NCI-H128 (cell line): ENCODE measurements around the gene KDELR3.

Experiments
- DNase-seq: peaks from one replicate; lab custom pipeline; 2025; ENCODE audit not compliant: unreplicated experiment; lab: John Stamatoyannopoulos, UW

The KDELR3 gene

DNA sequence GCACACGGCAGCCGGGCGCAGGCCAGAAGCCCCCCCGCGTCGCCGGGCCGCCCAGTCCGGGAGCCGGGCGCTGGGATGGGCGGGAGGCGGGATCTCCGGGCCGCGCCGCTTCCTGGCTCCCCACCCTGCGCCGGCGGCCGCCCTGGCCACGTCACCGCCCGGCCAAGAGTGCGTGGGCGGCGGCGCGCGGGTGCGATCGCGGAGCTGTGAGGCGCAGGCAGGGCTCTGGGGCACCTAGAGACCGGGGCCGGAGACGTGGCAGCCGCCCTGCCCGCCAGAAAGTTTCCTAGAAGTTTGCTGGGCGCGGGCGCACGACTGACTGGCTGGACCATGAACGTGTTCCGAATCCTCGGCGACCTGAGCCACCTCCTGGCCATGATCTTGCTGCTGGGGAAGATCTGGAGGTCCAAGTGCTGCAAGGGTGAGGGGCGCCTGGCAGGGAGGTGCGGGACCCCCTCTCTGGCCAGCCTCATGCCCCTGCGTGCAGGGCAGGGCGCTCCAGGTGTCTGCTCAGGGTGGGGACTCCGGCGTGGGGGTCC lies at the start of gene KDELR3:
Gene KDELR3, plus strand, starts transcription at position 193 of the 539 bp plus-strand sequence. Its CDS starts 138 bp downstream, at position 331.
- no peak for DNase-seq

GRCh38 chr22:38418589-38418988 lies 49.3 kb upstream of the KDELR3 start:
- no peak for DNase-seq

DNA sequence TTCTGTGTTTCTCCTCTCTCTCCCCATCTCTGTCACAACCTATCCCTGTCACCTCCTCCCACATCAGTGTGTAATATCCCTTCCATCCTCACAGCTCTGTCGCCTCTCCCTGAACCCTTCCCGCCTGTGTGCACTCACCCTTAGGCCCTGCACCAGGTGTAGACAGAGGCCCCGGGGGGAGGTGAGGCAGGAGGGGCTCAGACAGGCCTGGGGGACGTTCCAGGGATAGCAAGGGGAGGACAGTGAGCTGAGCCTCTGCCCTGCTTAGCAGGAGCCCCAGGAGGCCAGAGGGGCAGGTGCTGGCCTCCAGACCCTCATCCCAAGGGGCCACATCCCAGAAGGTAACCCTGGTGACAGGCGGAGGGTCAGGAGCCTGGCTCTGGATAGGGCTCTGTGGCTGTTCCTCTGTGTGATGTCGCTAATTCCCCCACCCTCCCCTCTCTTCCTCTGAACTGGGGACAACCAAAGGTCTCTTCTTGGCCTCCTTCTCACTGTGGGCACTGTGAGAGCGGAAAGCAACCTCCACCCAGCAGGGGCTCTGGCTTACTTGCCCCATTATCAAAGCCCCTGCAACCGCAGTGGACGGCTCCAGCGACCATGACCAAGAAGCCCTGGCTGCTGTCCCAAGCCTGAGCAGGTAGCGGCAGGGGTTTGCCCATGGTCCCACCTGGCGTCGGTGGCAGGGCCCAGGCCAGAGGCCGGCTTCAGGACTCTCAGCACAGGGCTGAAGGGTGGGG lies 48.6 kb upstream of the KDELR3 start:
- no peak for DNase-seq

DNA sequence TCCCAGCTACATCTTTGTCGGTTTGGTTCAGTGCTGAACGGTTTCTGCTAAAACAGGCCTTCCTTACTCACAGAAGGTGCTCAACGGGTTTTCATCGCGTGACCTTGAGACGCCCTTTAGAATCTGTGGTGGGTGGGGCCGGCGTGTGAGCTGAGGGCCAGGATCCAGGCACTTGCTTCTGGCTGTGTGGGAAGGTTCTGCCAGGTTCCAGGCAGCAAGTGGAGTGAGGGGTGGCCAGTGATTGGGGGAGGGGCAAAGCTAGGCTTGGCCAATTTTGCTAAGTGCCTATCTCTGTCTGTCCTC lies 48.1 kb upstream of the KDELR3 start:
- no peak for DNase-seq

DNA sequence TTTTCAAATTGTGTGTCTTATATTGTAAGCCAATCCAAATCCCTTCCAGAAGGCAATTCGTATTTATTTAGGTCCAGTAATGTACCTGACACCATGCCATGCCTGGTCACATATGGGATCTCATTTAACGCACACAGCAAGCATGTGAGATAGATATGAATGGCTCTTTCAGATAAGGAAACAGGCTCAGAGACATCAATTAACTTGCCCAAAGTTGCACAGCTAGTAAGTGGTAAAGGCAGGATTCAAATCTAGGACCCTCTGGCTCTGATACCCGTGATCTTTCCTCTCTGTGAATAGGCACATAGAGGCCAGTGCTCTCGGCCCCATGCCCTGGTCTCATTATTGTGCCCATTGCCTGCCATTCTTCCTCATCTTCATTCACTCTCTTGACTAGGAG lies 47.2 kb upstream of the KDELR3 start:
- DNase-seq = no peak

- DNase-seq = peak; percentile 58
Measured at GRCh38 chr22:38422611-38423511, 45.0 kb upstream of the KDELR3 start.

DNA sequence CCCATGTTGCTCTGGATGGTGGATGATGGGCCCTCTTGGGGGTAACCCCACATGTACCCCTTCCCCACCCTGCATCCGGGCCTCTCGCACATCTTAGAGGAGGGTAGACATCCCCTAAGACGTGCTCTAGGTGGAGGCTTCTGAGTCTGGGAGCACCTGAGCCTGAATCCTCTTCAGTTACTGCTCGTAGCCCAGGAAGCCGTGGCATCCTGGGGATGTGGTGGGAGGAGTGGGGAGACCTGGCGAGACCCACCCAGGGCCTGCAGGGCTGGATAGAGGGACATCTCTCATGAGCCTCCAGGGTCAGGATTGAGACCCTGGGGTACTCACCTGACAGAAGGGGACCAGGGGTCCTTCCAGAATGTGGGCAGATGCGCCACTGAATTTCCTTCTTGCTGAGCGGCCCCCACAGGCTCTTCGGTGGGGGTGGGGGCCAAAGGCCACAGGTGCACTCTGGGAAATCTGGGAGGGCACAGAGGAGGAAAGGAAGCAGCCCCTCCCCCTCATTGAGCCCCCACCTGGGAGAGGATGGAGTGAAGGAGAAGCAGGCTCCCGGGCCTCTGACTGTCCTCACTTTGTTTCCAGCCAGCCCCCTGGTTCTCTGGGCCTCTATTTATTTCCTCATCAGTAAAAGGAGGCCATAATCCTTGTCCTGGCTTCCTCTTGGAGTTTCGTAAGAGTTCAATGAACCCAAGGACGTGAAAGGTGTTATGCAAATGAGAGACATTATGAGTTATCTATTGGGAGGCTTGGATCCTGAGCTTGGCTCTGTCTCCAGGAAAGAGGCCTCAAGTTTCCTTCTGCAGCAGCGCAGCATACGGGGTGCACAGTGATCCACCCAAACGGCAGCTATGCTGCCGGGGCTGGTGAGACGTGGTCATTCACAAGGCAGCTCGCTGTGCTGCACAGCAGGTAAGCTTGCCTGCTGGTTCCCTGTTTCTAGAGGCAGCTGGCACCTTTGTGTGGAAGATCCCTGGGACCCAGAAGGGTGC lies 44.1 kb upstream of the KDELR3 start:
- DNase-seq = no peak

GRCh38 chr22:38424525-38425080 lies 43.3 kb upstream of the KDELR3 start:
- DNase-seq = no peak

GRCh38 chr22:38426628-38427027 lies 41.3 kb upstream of the KDELR3 start:
- no peak for DNase-seq

GRCh38 chr22:38427465-38427864 lies 40.4 kb upstream of the KDELR3 start:
- no peak for DNase-seq

GRCh38 chr22:38427940-38428339 lies 40.0 kb upstream of the KDELR3 start:
- no peak for DNase-seq

DNA sequence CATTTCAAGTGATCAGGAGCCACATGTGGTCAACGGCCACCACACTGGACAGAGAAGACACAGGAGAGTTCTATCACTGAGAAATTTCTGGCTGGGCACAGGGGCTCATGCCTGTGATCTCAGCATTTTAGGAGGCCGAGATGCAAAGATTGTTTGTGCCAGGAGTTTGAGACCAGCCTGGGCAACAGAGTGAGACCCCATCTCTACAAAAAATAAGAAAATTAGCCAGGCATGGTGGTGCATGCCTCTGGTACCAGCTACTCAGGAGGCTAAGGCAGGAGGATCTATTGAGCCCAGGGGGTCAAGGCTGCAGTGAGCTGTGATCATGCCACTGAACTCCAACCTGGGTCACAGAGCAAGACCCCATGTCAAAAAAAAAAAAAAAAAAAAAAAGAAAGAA lies 39.2 kb upstream of the KDELR3 start:
- DNase-seq = no peak

GRCh38 chr22:38429499-38430068 lies 38.3 kb upstream of the KDELR3 start:
- DNase-seq = no peak

GRCh38 chr22:38431266-38432010 lies 36.5 kb upstream of the KDELR3 start:
- no peak for DNase-seq

DNA sequence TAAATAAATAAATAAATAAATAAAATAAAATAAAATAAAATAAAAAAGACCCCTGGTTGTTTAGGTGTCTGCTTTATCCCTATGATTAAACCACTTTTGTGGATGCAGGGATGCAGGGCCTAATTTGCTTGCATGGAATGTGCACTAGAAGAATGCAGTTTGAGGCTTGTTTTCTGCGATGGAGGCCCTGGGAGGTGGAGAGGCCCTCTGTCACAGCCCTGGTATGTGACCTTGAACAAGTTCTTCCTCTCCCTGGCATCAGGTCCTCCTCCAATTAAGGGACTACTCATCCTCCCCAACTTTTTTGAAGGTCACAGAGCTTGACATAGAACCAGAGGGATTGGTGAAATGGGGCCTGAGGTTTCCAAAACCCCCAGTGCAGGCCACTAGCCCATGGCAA lies 35.6 kb upstream of the KDELR3 start:
- DNase-seq = no peak

- no peak for DNase-seq
Measured at GRCh38 chr22:38433871-38434270, 34.0 kb upstream of the KDELR3 start.

- no peak for DNase-seq
Measured at GRCh38 chr22:38435010-38435409, 32.9 kb upstream of the KDELR3 start.

- no peak for DNase-seq
Measured at GRCh38 chr22:38435965-38436364, 31.9 kb upstream of the KDELR3 start.

DNA sequence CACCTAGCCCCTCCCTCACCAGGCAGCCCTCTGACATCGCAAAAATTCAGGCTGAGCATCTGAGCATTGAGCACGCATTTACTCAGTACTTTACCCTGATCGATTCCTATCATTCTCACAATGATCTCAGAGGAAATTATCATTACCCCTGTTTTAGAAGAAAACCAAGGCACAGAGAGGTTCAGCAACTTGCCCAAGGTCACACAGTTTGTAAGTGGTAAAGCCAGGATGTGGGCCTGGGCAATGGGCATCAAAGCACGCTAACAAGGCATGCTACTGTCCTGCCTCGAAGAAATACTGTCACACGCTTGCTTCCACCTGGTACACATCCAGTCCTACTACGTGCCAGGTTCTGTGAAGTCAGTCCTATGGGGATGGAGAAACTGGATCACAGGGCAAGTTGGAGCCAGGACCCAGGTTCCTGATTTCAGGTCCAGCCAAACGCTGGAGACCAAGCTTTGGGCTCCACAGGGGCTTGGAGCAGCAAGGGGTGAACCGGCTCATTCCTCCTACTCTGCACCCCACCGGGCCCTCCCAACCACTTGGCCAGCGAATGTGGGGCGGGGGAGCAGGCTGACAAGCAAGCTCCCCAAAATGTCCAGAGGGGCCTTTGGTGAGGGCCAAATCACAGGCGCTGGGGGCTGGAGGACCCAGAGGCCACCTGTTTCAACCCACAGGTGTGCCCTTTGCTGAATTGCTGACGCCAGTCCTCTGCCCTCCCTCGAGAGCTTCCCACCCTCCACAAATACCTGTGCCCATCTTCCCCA lies 31.1 kb upstream of the KDELR3 start:
- no peak for DNase-seq
